ENCODE data around the gene NHS. TPM values are rescaled to one million over a fixed set of nuclear protein-coding genes. Genes with fewer than 3 reads are reported as not detected.

Gene NHS
- polyA plus RNA-seq, 1 donor (not counting 4 experiments of a cell fraction or from before 2014, with no cell fraction given): 5.4 TPM

DNA sequence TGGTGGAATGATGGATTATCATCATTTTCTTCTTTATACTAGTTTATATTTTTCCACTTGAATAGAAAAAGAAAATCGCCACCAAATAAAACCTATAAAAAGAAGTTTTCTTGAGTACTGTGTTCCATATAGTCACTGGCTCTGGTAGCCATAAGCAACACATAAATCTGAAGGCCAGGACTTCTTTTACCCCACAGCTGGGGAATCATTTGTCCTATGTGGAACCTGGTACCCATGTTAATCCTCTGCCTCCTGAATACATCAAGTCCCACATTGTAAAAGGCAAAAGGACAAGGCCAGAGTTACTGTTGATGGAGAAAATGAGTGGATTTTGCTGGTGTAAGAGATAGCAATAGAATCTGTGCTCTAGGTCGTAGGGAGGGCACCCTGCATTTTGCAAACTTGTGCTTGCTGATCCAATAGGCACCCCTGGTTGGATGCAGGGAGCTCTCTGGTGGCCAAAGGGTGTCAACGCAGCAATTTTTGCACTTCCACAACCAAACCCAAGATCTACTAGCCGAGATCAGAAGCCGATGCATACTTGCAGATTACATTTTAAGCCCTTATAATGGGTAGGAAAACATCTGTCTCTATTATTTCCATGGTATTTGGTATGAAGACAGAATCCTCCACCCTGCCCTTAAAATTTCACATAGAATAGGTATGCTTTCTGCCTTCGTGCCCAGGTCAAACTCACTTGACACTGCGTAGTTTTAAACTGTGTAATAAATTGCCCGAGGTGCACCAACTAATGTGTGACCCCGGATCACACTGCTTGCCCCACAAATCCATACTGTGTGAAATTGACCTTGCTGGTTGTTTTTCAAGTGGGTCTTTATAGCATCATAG is 216.1 kb downstream of the NHS start:
- H3K4me3 ChIP-seq (ENCODE audit: control insufficient read depth in 2 of 3, extremely low read depth in 1 of 3, insufficient read depth in 2 of 3, low read depth in 1 of 3, low read length in 3 of 3): peak overlapping the region in 2 of 3 experiments; percentile 36 to 46
- peak overlapping the region; percentile 51 for H3K27ac ChIP-seq (ENCODE audit: control insufficient read depth, insufficient read depth, low read length)
- H2AFZ ChIP-seq (ENCODE audit: control insufficient read depth, low read length): no peak overlapping the region
- H3K79me2 ChIP-seq (ENCODE audit: control insufficient read depth, insufficient read depth, low read length): peaks cover 4% of the 10 kb centered on the region
- H3K9me3 ChIP-seq (ENCODE audit: control insufficient read depth, low read depth, low read length): no peaks in the 10 kb centered on the region
- peak overlapping the region; percentile 71 for H3K4me2 ChIP-seq (ENCODE audit: control insufficient read depth, extremely low read depth, insufficient read depth, low read depth, low read length)
- DNase-seq (ENCODE audit: low read depth, low spot score) (no peak), FAIRE-seq (peak; percentile 41)
- dilution Hi-C loops (cut with MboI; ENCODE audit: extremely low pct_ligation_motif_present, low sequenced_read_pairs): no loop called here
- H3K27me3 ChIP-seq (ENCODE audit: control insufficient read depth, extremely low read depth, insufficient read depth, low read length): no peaks in the 10 kb centered on the region
- no peaks in the 10 kb centered on the region for H4K20me1 ChIP-seq (ENCODE audit: control insufficient read depth, extremely low read depth, insufficient read depth, low read length)
- no peaks in the 10 kb centered on the region for H3K9me1 ChIP-seq (ENCODE audit: control insufficient read depth, extremely low read depth, insufficient read depth, low read length)
- no peak overlapping the region for H3K9ac ChIP-seq (ENCODE audit: control insufficient read depth, extremely low read depth, insufficient read depth, low read length)
- no peak for TF ChIP-seq EZH2 (IDR thresholded peaks at IDR 0.05; ENCODE audit: low read length)
- TF ChIP-seq, protein P1, sequence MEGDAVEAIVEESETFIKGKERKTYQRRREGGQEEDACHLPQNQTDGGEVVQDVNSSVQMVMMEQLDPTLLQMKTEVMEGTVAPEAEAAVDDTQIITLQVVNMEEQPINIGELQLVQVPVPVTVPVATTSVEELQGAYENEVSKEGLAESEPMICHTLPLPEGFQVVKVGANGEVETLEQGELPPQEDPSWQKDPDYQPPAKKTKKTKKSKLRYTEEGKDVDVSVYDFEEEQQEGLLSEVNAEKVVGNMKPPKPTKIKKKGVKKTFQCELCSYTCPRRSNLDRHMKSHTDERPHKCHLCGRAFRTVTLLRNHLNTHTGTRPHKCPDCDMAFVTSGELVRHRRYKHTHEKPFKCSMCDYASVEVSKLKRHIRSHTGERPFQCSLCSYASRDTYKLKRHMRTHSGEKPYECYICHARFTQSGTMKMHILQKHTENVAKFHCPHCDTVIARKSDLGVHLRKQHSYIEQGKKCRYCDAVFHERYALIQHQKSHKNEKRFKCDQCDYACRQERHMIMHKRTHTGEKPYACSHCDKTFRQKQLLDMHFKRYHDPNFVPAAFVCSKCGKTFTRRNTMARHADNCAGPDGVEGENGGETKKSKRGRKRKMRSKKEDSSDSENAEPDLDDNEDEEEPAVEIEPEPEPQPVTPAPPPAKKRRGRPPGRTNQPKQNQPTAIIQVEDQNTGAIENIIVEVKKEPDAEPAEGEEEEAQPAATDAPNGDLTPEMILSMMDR (optimal IDR thresholded peaks at IDR 0.05 in 1 of 3, IDR thresholded peaks at IDR 0.05 in 1 of 3, conservative IDR thresholded peaks at IDR 0.05 in 1 of 3; ENCODE audit: extremely low read depth in 1 of 3, insufficient read depth in 2 of 3, low read length in 3 of 3): peak; percentile 87 to 90 (median 87)
- peaks cover 35% of the 10 kb centered on the region for H3K4me1 ChIP-seq (ENCODE audit: control insufficient read depth, extremely low read depth, insufficient read depth, low read length)
- H3K36me3 ChIP-seq (ENCODE audit: control insufficient read depth in 2 of 2, extremely low read depth in 1 of 2, insufficient read depth in 2 of 2, low read length in 2 of 2): no peaks in the 10 kb centered on the region

DNA sequence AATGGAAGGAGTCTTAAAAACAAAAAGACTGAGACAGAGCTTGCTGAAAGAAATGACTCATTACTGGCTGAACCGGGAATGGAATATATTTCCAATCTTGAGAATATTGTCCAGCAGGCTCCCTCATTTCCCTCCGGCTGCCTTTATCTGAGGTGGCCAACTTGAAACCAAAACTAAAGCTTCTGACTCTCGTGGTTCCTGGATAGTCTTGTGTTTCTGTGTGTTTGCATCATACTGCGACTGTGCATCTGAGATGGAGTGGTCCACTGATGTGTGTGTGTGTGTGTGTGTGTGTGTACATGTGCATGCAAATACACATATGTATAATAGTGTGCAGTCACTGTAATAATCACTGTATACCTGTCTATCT is 216.7 kb downstream of the NHS start:
- dilution Hi-C loops (cut with MboI; ENCODE audit: extremely low pct_ligation_motif_present, low sequenced_read_pairs): no loop called here
- DNase-seq (ENCODE audit: low read depth, low spot score) (no peak), FAIRE-seq (peak; percentile 82)
- H3K27me3 ChIP-seq (ENCODE audit: control insufficient read depth, extremely low read depth, insufficient read depth, low read length): no peaks in the 10 kb centered on the region
- TF ChIP-seq, protein P1 (optimal IDR thresholded peaks at IDR 0.05 in 1 of 3, IDR thresholded peaks at IDR 0.05 in 1 of 3, conservative IDR thresholded peaks at IDR 0.05 in 1 of 3; ENCODE audit: extremely low read depth in 1 of 3, insufficient read depth in 2 of 3, low read length in 3 of 3): no peak
- TF ChIP-seq EZH2 (IDR thresholded peaks at IDR 0.05; ENCODE audit: low read length): no peak
- peaks cover 41% of the 10 kb centered on the region for H3K4me1 ChIP-seq (ENCODE audit: control insufficient read depth, extremely low read depth, insufficient read depth, low read length)
- no peaks in the 10 kb centered on the region for H3K36me3 ChIP-seq (ENCODE audit: control insufficient read depth in 2 of 2, extremely low read depth in 1 of 2, insufficient read depth in 2 of 2, low read length in 2 of 2)
- peak overlapping the region in 2 of 3 experiments; percentile 36 to 46 for H3K4me3 ChIP-seq (ENCODE audit: control insufficient read depth in 2 of 3, extremely low read depth in 1 of 3, insufficient read depth in 2 of 3, low read depth in 1 of 3, low read length in 3 of 3)
- H4K20me1 ChIP-seq (ENCODE audit: control insufficient read depth, extremely low read depth, insufficient read depth, low read length): no peaks in the 10 kb centered on the region
- no peak overlapping the region for H2AFZ ChIP-seq (ENCODE audit: control insufficient read depth, low read length)
- H3K79me2 ChIP-seq (ENCODE audit: control insufficient read depth, insufficient read depth, low read length): peaks cover 4% of the 10 kb centered on the region
- H3K9me3 ChIP-seq (ENCODE audit: control insufficient read depth, low read depth, low read length): no peaks in the 10 kb centered on the region
- H3K9ac ChIP-seq (ENCODE audit: control insufficient read depth, extremely low read depth, insufficient read depth, low read length): no peak overlapping the region
- peak overlapping the region; percentile 71 for H3K4me2 ChIP-seq (ENCODE audit: control insufficient read depth, extremely low read depth, insufficient read depth, low read depth, low read length)
- no peaks in the 10 kb centered on the region for H3K9me1 ChIP-seq (ENCODE audit: control insufficient read depth, extremely low read depth, insufficient read depth, low read length)
- peak overlapping the region; percentile 51 for H3K27ac ChIP-seq (ENCODE audit: control insufficient read depth, insufficient read depth, low read length)
